HG03097 (cell line): ENCODE results near the gene SSBP1.
"Not testable (repeated sequence)": the region's sequence is repeated elsewhere in the genome, so short reads cannot be mapped to it uniquely, and the experiment has no call there.

Experiments
- ATAC-seq: cut with Tn5 transposase; IDR thresholded peaks from one replicate; pipeline ENCODE4 v1.9.1; 2021; ENCODE audit not compliant: unreplicated experiment, low FRiP score

SSBP1 gene

GRCh38 chr7:141737836-141738591 lies at the start of gene SSBP1:
Gene SSBP1 (plus strand): TSS chr7:141738358. CDS start chr7:141739167, 809 bp downstream.
- ATAC-seq = peak; percentile 93

- ATAC-seq = not testable (repeated sequence)
Observed at GRCh38 chr7:141689072-141689825, 48.9 kb upstream of the SSBP1 start.

- ATAC-seq = no peak
Observed at GRCh38 chr7:141691540-141691939, 46.6 kb upstream of the SSBP1 start.

GRCh38 chr7:141691961-141692360 lies 46.2 kb upstream of the SSBP1 start:
- no peak for ATAC-seq

- no peak for ATAC-seq
Observed at GRCh38 chr7:141693082-141693481, 45.1 kb upstream of the SSBP1 start.

GRCh38 chr7:141695803-141696289 lies 42.3 kb upstream of the SSBP1 start:
- no peak for ATAC-seq

- ATAC-seq = no peak
Observed at GRCh38 chr7:141696348-141696747, 41.8 kb upstream of the SSBP1 start.

- ATAC-seq = no peak
Observed at GRCh38 chr7:141697211-141697871, 40.8 kb upstream of the SSBP1 start.

GRCh38 chr7:141698247-141699015 lies 39.7 kb upstream of the SSBP1 start:
- no peak for ATAC-seq

GRCh38 chr7:141699860-141700259 lies 38.3 kb upstream of the SSBP1 start:
- ATAC-seq = no peak

GRCh38 chr7:141700296-141700847 lies 37.8 kb upstream of the SSBP1 start:
- no peak for ATAC-seq

GRCh38 chr7:141700848-141701371 lies 37.2 kb upstream of the SSBP1 start:
- no peak for ATAC-seq

- ATAC-seq = peak; percentile 82
Observed at GRCh38 chr7:141701489-141702046, 36.6 kb upstream of the SSBP1 start.

- peak; percentile 66 for ATAC-seq
Observed at GRCh38 chr7:141702047-141702567, 36.1 kb upstream of the SSBP1 start, which contains the start of gene DENND11. Gene DENND11 (minus strand): TSS chr7:141702166. CDS start chr7:141702153, 13 bp downstream.

GRCh38 chr7:141702892-141703291 lies 35.3 kb upstream of the SSBP1 start:
- ATAC-seq = no peak

- no peak for ATAC-seq
Observed at GRCh38 chr7:141704112-141704511, 34.0 kb upstream of the SSBP1 start.

GRCh38 chr7:141704741-141705140 lies 33.4 kb upstream of the SSBP1 start:
- ATAC-seq = no peak

GRCh38 chr7:141706239-141707064 lies 31.7 kb upstream of the SSBP1 start:
- no peak for ATAC-seq
